Cardiac fibroblast (primary cell): ENCODE measurements around the gene TMEM94.

ENCODE experiments used
- DNase-seq, 2 donors: peaks; one replicate each; pipeline versions ENCODE4 v3.0.0 to v3.0.0-alpha.2; 2010; ENCODE audit warnings: low read depth in 2 of 2
- H3K4me3 ChIP-seq, 2 donors: replicated peaks in 1 of 2; 1 replicate in 1 of 2; 2 replicates in 1 of 2; pipeline ENCODE4 v1.5.1; 2011; ENCODE audit warnings: low read depth in 2 of 2, low read length in 2 of 2, mild to moderate bottlenecking in 2 of 2, moderate library complexity in 1 of 2
- TF ChIP-seq, protein P1 (sequence below): IDR thresholded peaks from one replicate; pipeline ENCODE4 v1.5.1; 2011; ENCODE audit warnings: low read depth, mild to moderate bottlenecking, low read length, inconsistent platforms

Gene TMEM94

DNA sequence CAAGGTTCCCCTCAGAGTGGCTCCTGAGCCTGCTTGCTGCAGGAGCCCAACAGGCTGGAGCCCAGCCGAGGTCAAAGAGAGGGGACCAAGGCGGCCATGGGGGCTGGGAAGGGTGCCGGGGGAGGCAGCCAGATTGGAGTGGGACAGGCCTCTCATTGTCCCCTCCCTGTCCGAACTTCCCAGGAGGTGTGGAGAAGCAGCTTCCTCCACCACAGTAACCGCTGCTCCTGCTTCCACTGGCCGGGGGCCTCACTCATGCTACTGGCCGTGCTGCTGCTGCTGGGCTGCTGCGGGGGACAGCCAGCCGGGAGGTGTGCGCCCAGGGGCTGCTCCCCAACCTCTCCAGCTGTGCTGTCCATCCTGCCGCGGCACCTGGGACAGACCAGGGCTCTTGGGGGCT, 29.3 kb downstream of the TMEM94 start:
- DNase-seq: no peak
- H3K4me3 ChIP-seq: no peak overlapping the region
- TF ChIP-seq, protein P1, sequence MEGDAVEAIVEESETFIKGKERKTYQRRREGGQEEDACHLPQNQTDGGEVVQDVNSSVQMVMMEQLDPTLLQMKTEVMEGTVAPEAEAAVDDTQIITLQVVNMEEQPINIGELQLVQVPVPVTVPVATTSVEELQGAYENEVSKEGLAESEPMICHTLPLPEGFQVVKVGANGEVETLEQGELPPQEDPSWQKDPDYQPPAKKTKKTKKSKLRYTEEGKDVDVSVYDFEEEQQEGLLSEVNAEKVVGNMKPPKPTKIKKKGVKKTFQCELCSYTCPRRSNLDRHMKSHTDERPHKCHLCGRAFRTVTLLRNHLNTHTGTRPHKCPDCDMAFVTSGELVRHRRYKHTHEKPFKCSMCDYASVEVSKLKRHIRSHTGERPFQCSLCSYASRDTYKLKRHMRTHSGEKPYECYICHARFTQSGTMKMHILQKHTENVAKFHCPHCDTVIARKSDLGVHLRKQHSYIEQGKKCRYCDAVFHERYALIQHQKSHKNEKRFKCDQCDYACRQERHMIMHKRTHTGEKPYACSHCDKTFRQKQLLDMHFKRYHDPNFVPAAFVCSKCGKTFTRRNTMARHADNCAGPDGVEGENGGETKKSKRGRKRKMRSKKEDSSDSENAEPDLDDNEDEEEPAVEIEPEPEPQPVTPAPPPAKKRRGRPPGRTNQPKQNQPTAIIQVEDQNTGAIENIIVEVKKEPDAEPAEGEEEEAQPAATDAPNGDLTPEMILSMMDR: no peak

GRCh38 chr17:75486151-75486550, 29.7 kb downstream of the TMEM94 start:
- TF ChIP-seq, protein P1: no peak
- no peak overlapping the region for H3K4me3 ChIP-seq
- DNase-seq: no peak

DNA sequence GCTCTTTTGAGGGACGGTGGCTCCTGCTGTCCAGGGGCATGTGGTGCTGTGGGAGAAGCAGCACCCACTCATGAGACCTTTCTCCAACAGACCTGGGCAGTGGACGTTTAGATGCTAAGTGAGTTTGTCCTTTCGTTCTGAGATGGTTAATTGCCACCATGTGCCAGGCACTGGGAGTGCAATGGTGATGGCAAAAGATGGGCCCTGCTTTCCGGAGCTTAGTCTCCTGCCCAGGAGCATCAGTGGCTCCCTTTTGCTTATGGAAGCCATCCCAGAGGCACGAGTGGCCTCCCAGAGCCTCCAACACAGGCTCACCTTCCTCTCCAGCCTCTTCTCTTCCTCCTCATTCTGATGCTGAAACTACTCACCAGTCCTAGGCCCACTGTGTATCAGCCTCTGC, 30.5 kb downstream of the TMEM94 start:
- TF ChIP-seq, protein P1: no peak
- no peak for DNase-seq
- H3K4me3 ChIP-seq: no peak overlapping the region

DNA sequence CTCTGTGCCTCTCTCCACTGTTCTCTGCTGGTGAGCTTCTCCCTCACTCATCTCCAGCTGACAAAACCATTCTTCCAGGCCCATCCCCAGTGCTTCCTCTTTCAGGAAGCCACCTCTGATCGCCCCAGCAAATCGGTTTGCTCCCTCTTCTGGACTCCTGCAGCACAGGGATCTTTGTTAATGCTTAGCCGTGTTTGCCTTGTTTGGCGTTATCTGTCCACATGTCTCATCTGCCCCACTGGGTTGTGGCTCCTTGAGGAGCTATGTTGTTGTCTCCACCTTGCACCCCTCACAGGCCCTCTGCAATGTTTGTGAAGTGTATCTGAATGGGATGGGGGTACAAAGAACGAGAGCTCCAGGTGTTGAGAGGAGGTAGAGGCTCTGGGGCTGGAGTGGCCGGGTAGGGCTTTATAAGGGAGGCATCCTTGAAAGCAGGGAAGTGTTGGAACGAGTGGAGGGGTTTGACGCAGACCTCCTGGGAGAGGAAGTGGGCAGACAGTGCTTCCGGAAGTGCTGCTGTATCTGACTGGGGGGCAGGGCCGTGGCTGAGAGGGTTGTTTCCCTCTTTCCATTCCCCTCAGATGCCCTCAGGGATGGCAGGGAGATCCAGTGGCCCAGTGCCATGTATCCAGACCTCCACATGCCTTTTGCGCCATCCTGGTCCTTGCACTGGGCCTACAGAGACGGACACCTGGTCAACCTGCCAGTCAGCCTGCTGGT, 31.1 kb downstream of the TMEM94 start:
- no peak overlapping the region for H3K4me3 ChIP-seq
- TF ChIP-seq, protein P1: no peak
- DNase-seq: peak; percentile 18 to 30

GRCh38 chr17:75488693-75489510, 32.5 kb downstream of the TMEM94 start:
- H3K4me3 ChIP-seq: no peak overlapping the region

GRCh38 chr17:75489511-75489955, 33.1 kb downstream of the TMEM94 start:
- DNase-seq: no peak
- no peak overlapping the region for H3K4me3 ChIP-seq
- TF ChIP-seq, protein P1: no peak

More at GRCh38 chr17:75488693-75489510, 32.5 kb downstream of the TMEM94 start:
- DNase-seq: no peak
- TF ChIP-seq, protein P1: no peak
